IPS DF 4.7 (cell line): ENCODE results near the gene ZNF385C.

Source experiments
- DNase-seq: peaks from one replicate; pipeline ENCODE4 v3.0.0-alpha.2; 2013; ENCODE audit warnings: low spot score; ENCODE audit errors: extremely low read depth

Gene ZNF385C

DNA sequence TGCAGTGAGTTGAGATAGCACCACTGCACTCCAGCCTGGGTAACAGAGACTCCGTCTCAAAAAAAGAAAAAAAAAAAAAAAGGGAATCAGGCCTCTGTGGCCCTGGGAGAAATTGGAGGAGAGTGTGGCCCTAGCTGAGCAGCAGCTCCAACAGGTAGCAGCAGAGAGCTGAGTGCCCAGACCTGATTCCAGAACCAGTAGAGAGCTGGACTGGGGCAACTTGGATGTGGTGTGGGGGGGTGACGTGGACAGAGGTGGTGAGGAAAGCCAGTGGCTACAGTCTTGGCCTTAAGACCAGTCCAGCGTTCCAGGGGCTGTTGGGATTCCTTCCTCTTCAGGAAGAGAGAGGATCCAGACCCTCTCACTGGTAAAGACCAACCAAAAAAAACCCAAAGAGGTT, 26.0 kb upstream of the ZNF385C start:
- DNase-seq: no peak

DNA sequence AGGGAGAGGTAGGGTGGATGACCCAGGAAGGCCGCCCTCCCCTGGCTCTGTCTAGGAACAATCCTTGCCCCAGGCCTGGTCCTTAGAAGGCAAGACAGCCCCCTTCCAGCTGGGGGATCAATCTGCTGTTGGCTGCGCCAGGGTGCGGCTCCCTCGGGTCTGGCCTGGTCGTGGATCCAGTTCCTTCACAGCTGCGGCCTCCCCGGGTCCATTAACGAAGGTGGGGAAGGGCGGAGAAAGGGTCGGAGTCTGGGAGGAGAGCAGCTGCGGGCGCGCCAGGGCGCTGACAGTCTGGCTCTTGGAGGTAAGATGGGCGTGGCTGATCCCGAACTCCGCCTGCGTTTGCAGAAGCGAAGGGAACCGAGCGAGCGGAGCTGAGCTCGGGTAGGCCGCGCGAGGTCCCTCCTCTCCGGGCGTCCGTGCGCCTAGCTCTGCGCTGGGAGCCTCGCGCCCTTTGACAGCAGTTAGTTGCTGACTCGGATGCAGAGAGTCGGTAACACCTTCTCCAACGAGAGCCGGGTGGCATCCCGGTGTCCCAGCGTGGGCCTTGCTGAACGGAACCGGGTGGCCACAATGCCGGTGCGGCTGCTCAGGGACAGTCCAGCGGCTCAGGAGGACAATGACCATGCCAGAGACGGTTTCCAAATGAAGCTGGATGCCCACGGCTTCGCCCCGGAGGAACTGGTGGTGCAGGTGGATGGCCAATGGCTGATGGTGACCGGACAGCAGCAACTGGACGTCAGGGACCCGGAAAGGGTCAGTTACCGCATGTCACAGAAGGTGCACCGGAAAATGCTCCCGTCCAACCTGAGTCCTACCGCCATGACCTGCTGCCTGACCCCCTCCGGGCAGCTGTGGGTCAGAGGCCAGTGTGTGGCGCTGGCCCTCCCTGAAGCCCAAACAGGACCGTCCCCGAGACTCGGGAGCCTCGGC, 24.4 kb upstream of the ZNF385C start, which contains the start of gene HSPB9:
Gene HSPB9, plus strand, starts transcription at position 434 of the 933 bp plus-strand sequence. Its CDS starts 47 bp downstream, at position 481.
- peak; percentile 68 for DNase-seq

DNA sequence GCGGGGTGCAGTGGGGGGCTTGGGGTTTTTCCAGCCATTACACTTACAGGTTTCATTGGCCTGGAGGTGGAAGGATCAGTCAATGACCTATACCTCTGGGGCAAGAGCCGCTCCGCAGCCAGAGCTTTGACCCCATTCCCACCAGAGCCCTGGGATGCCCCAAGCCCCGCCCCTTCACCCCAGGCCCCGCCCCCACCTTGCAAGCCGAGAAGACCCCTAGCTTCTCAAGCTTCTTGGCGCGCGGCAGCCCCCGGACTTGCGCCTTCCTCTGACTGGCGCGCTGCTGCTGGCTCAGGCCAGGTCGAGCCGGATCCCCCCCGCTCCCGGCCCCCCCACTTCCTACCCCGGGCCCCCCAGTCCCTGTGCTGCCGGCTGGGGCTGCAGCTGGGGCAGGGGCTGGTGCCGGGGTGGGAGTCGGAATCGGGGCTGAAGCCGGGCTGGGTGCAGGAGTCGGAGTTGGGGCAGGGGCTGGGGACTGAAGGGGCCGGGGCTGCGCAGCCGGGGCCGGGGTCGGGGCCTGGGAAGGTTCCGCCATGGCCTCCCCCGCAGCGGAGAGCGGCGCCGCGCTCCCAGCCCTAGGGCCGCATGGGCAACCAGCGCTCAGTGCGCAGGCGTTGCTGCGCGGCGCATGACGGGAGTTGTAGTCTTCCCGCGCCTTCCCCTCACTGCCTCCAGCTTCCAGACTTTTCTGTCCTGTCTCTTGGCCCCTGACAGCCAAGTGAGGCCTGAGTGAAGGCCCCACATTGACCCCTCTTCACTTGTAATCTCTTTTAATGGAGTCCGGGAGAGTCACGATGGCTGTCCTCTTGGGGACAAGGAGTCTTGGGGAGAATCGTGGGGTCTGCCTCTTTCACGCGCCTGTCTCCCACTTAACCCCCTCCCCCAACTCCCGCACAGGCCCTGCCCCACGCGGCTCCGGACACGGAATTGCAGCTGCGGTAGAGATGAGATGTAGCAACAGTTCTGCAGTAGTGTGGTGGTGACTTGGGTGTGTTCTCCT, 22.8 kb upstream of the ZNF385C start, which contains the start of gene KAT2A:
Gene KAT2A, minus strand, starts transcription at position 598 of the 1,000 bp plus-strand sequence. Its CDS starts 63 bp downstream, at position 535.
- DNase-seq: no peak

DNA sequence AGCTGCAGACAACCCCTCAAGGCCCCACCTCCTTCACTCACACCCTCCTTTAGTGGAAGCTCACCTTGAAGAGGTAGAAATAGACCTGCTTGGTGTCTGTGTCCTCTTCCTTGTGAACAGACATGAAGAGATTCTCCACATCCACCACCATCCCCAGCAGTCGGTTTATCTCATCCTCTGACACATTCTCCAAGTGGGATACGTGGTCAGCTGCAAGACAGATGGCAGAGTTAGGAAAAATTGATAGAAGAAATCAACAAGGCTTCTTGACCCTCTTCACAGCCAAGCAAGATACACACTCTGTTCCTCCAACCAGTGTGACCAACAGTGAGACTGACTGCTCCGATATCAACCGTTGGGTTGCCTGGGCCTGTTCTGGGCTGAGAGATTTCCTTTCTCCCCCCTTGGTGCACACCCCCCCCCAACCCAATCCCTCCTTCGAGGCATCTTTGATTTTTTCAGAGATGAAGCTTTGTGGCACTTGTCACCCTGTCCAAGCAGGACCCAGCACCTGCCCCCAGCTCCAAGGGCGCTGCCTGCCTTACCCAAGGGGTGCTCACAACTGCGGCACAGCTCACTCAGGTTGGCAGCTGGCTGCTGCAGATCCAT, 22.0 kb upstream of the ZNF385C start:
- DNase-seq: no peak

DNA sequence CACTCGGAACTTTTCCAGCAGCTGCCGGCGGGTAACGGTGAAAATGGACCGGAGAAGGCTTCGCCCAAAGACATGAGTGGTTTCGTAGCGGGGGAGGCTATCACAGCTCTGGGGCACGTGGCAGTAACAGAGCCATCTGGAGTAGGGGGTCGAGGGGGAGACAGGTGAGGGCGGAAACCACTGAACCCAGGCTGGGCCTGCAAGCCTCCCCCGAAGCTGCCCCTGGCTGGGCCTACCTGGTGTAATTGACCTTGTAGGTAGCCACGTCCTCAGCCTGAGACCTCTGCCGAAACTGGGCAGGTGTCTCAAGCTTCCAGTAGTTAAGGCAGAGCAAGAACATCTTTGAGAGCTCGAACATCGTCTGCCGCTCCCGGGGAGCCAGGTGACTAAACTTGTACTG, 21.0 kb upstream of the ZNF385C start:
- no peak for DNase-seq

DNA sequence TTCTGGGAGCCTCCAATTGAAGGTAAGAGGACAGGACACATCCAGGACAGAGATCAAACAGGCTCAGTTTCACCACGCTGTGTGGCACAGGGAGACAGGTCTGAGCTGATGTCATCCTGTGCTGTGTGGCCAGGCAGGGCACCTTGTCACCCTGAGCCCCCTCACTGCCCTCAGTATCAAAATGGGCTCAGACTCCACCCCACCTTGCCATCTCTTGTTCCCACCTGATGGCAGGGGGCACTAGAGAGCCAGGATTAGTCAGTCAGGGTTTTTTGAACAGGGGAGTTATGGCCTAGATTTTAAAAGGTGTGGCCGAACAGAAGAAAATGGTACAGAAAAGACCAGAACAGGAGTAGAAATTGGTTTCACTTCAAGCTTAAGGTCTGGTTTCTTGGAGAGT, 20.3 kb upstream of the ZNF385C start:
- DNase-seq: no peak

DNA sequence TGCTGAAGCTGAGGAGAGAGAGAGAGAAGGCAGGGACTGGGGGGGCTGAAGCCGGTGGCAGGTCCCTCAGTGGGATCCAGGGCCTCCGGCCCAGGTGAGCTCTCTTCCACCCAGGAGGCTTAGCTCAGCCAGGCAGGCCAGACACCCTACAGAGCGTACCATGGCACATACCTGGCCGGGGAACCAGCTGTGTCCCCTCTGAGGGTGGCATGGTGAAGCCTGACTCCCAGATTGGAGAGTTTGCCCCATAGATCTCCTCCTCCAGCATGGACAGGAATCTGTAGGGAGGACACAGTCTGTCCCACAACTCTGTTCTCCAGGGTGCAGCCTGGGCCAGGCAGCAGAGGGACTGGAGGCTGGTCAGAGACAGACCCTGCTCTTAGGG, 19.8 kb upstream of the ZNF385C start:
- DNase-seq: no peak

DNA sequence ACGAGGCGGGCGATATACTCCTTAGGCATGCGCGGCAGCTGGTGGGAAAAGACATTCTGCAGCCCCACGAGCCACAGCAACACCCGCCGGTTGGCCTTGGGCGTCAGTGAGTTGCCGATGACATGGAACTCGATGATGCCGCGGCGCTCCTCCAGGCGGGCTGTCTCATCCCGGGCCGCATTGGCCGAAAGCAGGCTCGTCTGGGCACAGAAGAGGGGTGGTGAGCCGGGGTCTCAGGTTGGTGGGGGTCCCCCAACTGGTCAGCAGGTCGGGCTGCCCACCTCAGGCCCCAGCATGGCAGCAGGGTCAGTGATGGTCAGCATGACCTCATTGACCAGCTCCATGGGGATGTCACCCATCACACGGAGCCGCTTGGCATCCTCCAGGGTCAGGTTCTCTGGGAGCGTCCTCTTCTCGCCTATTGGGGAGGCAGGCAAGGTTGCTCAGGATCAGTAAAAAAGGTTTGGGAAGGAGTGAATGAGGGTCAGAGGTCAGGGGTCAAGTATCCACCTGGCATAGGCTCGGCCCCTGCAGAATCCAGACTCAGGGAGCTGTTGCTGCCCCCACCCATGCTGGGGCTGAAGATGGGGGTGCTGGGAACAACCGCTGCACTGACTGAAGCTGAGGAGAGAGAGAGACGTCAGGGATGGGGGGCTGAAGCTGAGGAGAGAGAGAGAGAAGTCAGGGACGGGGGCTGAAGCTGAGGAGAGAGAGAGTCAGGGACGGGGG, 19.3 kb upstream of the ZNF385C start:
- no peak for DNase-seq

DNA sequence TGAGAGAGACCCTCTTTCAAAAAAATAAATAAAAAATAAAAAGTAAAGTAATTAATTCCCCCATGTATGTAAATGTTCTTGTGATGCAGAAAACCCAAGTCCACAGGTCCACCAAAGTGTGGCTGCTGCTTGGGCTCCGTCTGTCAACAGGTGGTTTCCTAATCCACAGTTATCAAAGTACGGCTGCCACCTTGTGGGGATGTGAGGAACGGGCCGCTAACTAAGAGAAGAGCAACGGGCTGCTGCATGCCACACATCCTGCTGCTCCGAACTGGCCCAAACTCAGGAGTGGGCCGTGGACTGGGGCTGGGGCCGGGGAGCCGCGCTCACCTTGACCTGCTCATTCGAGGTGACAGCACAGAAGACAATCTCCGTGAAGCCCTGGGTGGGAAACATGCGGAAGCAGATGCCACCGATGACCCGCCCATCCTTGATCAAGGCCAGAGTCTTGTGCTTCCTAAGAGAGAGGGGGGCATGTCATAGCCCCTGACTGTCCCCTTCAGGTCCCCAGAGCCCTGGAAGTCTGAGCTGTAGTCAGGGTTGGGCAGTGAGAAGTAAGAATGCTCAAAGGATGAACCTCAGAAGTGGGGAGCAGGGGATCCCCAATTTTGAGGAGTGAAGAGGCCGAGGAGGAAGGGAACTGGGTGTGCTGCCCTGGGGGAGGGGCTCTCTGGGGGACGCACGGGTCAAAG, 18.6 kb upstream of the ZNF385C start:
- peak; percentile 58 for DNase-seq

DNA sequence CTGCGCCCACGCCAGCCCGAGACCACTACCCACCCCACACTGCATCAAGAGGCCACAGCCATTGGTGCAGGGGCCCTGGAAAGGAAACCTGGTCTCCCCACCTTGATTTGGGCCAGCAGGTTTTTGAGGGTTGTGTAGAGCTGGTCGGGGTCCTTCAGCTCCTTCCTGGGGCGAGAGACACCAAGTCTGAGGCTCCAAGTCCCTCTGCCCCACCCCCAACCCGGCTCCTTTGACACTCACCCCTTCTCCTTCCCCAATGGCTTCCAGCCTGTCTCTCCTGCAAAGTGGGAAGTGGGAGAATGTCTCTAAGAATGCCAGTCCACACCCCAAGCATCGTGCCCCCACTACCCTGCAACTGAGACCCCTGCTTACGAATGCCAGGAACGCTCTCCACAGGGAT, 15.8 kb upstream of the ZNF385C start:
- no peak for DNase-seq

DNA sequence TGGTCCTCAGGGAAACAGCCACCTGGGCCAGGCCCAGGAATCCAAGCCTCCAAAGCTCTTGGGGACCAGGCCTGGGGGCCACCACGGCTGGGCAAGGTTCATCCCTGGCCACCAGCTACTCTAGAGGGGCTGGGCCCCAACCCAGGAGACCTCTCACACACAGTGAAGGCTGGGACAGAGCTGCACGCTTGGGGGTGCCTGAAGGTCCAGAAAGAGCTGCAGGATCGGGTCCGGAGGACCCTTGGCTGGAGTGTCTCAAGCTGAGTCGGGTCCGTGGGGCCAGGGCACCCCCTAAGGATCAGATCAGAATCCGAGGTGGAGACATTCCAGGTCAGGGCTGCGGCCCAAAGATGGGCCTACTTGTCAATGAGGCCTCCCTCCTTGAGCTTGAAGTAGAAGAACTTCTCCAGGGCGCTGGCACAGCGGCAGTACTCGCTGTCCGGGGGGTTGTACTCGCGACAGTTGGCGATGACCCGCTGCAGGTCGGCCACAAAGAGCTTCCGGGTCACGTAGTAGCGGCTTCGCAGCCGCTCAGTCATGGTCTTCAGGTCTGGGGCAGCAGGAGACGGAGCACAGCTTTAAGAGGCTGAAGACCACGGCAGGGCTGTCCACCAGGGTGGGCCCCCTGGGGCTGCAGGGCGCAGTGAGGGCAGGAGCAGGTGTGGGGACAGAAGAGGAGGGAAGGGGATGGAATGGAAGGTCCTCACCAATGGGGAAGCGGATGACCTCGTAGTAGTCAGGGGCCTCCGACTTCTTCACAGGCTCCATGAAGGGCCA, 15.2 kb upstream of the ZNF385C start:
- DNase-seq: no peak

DNA sequence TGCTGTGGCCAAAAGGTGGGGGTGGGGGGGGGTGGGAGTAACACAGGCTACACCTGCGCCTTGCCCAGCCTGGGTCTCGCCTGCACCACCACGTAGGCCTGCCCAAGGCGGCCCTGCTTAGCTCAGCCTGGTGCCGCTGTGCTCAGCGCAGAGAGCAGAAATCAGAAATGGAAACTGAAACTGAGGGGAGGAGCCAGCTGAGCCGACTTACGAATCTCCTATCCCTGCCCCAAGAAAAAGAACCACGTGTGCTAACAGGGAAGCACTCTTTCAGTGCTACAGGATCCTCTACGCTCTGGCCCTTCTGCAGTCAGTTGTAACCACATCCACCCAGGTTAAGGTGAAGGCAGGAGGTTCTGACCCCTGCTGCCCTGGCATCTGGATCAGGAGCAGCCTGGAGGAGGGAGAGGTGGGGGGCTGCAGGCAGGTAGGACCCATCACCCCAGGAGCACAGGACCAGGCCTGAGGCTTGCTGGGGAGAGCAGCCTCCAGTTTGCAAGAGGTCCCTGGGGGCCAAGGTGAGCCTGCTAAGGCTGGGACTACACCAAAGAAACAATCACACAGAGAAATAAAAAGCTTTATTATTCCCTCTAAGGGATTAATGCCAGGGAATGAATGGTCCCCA, 14.4 kb upstream of the ZNF385C start, which contains the start of gene DHX58:
Gene DHX58, minus strand, starts transcription at position 163 of the 625 bp plus-strand sequence. CDS start 822 bp downstream, outside the sequence.
- no peak for DNase-seq

DNA sequence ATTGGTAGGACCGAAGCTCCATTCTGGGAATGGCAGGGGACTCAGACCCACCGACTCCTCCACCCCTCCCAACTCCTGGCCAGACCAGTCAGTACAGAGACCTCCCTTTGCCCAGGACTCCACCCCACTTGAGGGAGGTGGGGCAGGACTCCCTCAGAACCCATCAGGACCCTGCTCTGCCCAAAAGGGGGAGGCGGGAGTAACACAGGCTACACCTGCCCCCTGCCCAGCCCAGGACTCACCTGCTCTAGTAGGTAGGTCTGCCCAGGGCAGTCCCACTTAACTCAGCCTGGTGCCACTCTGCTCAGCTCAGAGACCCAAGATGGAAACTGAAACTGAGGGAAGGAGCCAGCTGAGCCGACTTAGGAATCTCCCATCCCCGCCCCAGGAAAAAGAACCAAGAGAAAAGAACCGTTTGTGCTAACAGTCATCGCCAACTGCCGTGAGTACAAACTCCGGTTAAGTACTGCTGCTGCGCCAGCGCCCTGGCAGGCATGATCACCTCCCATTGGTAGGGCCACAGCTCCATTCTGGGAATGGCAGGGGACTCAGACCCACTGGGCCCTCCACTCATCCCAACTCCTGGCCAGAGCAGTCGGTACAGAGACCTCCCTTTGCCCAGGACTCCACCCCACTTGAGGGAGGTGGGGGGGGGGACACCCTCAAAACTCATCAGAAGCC, 13.7 kb upstream of the ZNF385C start:
- DNase-seq: no peak

DNA sequence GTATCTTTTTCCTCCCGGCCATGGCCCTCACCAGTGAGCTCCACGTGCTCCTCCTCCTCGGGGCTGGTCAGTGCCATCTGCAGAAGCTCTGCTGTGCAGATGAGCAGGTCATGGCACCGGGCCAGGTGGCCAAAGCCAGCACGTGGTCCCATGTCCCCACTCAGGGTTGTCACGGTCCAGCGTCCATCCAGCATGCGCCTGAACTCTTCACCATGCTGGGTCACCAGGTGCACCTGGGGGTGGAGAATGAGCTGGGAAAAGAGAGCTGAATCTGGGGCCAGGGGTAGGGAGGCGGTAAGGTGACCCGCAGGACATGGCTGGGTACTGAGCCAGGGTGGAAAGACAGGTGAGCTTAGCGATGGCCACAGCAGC, 13.0 kb upstream of the ZNF385C start:
- no peak for DNase-seq

DNA sequence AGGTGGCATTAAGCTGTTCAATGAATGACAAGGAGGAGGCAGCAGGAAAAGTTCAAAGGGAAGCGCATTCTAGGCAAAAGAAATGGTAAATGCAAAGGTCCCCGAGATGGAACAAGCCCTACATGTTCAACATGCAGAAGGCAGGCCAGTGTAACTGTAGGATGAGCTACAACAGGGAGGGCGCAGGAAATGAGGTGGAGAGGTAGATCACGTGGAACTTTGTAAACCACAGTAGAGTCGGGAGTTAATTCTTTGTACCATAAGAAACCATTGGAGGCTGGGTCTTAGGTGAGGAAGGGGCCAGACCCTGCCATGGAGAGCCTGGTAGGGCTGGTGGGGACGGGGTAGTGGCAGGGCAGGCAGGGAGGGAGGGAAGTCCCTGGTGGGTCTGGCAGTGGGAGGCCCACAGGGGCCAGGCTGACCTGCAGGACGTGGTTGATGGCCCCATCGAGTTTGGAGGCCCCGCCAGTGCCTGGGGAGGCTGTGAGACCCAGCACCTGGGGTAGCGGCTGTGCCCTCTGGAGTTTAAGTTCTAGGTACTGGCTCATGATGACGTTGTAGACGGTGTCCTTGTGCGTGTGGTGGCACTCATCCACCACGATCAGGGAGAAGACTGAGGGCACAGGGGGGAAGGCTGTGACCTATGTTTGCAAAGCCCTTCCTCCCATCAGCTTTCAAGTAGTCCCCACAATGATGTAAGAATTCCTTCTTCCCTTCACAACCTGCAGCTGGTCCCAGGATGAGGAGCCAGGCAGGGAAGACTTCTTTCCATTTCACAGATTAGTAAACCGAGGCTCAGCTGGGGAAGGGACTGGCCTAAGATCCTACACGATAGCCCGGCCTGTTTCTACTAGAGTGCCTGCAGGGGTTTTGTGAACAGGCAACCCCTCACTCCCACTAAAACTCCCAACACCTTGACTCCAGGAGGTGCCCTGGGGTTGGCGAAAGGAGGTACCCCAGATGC, 12.3 kb upstream of the ZNF385C start:
- DNase-seq: no peak

DNA sequence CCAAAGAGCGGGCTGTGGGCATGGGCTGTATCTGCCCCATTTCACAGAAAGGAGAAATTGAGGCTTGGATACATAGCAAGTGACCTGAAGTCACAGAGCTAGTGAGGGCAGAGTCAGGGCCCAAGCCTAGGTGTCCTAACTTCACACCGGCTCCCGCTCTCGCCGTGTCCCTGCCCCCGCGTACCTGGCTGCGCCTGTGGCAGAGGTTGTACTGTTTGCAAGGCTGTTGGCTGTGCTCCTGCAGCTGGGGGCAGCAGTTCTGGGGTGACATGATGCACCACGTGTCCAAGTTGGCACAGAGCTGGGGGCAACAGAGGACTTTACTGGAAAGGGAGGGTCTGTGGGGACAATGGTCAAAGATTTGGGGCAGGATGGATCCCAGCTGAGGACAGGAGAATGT, 10.8 kb upstream of the ZNF385C start:
- no peak for DNase-seq
